GM21825 (cell line): ENCODE data around the gene BTF3.
A peak's percentile ranks its signal among the peaks of the same experiment; 100 is the strongest.
"Not testable (repeated sequence)": the region's sequence is repeated elsewhere in the genome, so short reads cannot be mapped to it uniquely, and the experiment has no call there.

Source experiments
- ATAC-seq: cut with Tn5 transposase; IDR thresholded peaks from one replicate; pipeline ENCODE4 v1.9.1; 2021; ENCODE audit warnings: mild to moderate bottlenecking, moderate library complexity; ENCODE audit not compliant: unreplicated experiment

The BTF3 gene

DNA sequence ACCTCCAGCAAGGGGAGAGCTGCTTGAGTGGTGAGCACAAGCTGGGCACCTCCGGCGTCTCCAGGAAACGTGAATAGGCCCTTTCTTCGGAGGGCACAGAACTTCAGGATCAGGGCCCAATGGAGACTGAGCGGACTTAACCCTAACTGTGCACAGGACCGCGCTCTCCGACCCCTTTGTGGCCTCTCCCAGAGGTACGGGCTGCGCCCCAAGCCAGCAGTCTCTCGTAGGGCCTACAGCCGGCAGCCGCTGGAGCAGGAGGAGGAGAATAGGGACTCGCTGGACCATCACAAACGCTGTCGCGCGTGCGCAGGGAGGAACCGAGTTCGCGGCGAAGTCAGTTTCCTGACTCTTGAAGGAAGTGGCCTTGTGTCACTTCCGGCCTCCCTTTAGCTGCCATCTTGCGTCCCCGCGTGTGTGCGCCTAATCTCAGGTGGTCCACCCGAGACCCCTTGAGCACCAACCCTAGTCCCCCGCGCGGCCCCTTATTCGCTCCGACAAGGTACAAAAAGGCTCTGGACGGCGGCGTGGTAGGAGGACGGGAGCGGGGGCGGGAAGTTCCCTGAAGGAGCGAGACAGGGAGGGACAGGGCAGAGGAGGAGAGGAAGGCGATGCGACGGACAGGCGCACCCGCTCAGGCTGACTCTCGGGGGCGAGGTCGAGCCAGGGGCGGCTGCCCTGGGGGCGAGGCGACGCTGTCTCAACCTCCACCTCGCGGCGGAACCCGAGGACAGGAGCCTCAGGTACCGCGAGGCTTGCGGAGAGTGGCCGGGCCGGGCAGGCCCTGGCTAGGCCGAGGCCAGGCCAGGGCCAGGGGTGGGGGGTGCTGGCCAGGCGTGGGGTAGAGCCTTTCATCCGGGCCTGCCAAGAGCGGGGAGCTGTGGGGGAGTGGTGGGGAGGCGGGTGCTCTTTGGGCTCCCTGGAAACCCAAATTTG lies at the start of gene BTF3:
Gene BTF3, plus strand, starts transcription at position 386 of the 936 bp plus-strand sequence. Its CDS starts 226 bp downstream, at position 612.
- peak; percentile 97 for ATAC-seq

GRCh38 chr5:73448463-73449136 lies 49.6 kb upstream of the BTF3 start, which contains the start of gene FOXD1:
FOXD1 (minus strand) TSS chr5:73448777; CDS start chr5:73448362, 415 bp downstream.
- ATAC-seq, result no peak

- ATAC-seq, result no peak
These were observed 48.1 kb upstream of the BTF3 start for GRCh38 chr5:73450137-73450536.

DNA sequence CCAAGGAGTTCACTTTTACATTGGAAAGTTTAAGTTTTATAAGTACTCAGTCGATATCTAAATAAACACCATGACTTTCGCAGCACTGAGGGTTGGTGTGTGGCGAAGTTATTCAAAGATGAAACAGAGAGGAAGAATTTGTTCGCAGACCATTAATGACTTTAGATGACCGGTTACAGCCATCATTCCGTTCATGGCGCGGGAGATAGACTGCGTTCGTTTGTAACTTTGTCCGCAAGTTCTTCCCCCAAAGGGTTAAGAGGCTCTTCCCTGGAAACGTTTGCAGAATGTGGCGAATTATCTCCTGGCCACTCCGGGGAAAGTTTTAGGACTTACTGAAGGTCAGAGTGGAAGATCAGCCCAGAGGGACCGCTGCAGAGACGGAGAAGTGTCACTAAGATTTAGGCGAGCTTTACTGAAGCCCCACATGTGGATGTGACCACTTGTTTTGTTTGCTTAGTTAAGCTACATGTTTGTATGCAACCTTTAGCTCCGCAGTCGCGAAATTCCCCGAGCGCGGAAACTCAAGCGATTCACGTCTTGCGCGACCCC lies 47.5 kb upstream of the BTF3 start:
- no peak for ATAC-seq

DNA sequence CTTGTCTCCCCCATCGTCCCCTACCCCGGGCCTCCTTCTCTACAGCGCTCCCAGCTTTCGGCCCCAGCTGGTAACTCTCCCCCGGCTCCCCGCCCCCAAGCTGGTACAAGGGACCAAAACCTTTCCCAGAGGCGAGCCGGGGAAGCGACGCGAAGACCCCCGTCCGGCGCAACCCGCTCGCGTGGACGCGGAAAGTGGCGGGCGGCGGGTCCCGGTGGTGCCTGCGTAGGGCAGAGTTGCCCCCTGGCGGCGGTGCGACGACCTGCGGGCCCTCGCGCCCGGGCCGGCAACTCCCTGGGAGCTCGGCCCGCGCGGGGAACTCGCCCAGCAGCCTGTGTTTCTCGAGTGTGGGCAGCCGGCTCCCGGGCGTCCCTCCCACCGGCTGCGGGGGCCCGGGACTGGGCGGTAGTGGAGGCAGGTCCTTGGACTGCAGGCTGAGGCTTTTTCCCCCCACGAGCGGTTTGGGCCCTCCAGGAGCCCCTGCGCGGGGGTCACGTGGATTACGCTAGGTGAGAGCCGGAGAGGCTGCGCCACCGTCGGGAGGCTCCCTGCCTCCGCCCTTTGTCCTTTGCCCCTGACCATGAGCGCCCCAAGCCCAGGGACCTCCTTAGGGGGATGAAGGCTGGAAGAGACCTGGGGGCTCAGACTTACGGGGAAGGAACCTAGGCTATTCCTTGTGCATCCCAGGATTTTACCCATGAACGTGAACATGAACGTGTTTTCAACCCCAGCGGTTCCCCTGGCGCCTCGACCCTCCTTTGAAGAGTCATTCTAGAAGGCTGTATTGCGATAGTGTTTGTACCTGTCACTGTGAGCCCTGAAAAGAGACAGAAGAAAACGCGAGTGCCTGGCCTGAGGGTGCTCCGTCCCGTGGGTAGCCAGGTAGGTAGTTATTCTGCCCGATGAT lies 46.8 kb upstream of the BTF3 start:
- ATAC-seq, result no peak

- ATAC-seq, result no peak
These were observed 46.0 kb upstream of the BTF3 start for GRCh38 chr5:73452215-73452614.

DNA sequence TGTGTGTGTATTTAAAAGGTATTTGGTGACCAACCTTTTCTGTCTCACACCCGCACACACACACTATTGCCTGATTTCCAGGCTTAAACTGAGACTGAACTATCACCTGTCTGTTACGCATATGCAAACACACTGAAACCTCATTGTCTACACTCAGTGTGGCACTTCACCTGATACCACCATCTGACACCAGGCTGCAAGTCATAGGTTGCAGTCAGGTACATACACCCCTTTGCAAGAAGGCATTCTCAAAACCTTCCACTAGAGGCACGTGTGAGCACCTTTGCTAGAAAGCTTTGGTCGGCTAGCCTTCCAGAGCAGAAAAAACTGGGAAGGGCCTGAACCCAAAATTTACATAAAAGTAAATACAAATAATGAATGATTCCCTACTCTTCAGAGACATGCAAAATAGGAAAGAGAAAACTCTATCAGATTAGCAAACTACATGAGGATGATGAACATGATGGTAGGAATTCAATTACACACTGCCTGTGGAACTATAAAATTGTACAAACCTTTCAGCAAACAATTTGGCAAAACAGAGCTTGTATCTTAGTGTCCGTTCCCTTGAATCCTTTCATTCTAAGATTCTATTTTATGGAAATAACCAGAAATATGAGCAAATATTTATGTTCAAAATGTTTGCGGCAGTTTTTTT lies 43.7 kb upstream of the BTF3 start:
- peak; percentile 61 for ATAC-seq

DNA sequence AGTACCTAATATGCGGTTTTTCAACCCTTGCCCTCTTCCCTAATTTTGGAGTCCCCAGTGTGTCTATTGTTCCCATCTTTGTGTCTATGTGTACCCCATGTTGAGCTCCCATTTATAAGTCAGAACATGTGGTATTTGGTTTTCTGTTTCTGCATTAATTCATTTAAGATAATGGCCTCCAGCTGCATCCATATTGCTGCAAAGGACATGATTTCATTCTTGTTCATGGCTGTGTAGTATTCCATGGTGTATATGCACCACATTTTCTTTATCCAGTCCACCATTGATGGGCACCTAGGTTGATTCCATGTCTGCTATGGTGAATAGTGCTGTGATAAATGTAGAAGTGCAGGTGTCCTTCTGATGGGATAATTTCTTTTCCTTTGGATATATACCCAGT lies 41.8 kb upstream of the BTF3 start:
- not testable (repeated sequence) for ATAC-seq

DNA sequence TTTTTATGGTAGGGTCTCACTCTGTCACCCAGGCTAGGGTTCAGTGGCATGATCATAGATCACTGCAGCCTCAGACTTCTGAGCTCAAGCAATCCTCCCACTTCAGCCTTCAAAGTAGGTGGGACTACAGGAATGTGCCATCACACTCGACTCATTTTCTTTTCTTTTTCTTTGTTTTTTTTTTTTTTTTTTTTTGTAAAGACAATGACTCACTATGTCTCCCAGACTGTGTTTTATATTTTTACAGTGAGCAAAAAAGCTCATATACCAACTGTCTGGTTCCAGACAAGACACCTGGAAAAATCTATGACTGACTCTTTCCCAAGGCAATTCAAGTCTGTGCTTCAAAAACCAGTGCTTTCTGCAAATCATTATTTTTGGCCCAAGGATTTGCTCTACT lies 38.9 kb upstream of the BTF3 start:
- no peak for ATAC-seq

GRCh38 chr5:73460133-73460532 lies 38.1 kb upstream of the BTF3 start:
- ATAC-seq, result no peak

- ATAC-seq, result no peak
These were observed 34.1 kb upstream of the BTF3 start for GRCh38 chr5:73464016-73464745.

- not testable (repeated sequence) for ATAC-seq
These were observed 29.6 kb upstream of the BTF3 start for GRCh38 chr5:73468638-73469037.

GRCh38 chr5:73469878-73470277 lies 28.4 kb upstream of the BTF3 start:
- no peak for ATAC-seq

GRCh38 chr5:73471654-73472053 lies 26.6 kb upstream of the BTF3 start:
- no peak for ATAC-seq

DNA sequence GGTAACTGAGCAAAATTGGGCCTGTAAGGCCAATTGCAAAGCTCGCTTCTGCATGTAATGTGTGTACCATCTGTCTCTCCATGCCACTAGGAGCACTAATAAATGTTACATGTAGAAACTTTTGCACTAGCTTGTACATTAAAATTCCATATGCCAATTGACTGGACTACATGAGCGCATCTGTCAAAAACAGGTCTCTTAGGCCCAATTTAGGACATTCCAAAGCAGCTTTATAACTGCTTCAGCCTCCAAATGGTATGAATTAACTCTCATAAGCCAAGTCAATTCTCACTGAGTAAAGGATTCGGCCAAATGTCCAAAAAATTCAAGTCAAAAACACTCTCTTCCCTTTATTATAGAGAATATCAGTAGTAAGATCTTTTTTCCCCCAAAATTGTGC lies 26.1 kb upstream of the BTF3 start:
- ATAC-seq, result no peak

DNA sequence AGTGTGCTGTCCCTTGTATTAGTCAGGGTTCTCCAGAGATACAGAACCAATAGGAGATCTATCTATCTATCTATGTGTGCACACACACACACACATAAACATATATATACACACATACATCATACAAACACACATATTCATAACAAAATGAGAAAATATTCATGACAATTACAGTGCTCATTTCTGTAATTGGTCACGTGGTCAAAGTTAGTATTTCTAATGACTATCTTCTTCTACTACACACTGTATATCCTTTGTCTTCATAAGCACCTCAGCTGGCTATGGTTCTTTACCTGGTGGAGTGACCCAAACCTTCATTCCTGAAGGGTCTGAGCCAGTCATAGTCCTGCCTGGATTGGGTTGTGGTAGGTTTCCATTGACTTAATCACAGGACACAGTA lies 17.7 kb upstream of the BTF3 start:
- ATAC-seq, result no peak

DNA sequence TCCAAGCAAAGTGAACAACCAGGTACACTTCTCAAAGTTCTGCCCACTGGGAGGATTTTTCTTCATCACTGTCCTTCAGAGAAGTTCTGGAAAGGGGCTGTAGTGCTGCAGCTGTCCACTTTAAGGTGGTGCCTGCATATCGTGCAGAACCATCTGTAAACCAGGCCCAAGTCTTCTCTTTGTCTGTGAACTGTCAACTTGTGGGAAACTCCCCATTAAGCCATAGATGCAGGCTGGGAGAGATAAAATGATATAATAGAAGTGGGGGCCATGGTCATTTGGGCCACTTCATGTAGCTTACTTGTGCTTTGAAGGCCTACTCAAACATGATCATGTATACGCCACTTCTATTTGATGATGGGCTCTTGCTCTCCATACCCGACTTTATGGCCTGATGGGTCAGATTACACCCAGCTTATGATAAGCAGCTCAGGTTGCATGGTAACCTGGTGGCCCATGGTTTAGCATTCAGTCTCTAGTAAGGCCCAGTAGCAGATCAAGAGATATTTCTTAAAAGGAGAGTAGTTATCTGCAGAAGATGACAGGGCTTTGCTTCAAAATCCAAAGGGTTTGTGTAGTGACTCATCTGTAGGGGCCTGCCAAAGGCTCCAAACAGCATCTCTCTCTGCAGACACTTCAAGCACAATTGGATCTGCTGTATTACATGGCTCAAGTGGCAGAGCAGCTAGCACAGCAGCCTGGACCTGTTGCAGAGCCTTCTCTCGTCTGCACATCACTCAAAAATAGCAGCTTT lies 15.7 kb upstream of the BTF3 start:
- ATAC-seq, result no peak

DNA sequence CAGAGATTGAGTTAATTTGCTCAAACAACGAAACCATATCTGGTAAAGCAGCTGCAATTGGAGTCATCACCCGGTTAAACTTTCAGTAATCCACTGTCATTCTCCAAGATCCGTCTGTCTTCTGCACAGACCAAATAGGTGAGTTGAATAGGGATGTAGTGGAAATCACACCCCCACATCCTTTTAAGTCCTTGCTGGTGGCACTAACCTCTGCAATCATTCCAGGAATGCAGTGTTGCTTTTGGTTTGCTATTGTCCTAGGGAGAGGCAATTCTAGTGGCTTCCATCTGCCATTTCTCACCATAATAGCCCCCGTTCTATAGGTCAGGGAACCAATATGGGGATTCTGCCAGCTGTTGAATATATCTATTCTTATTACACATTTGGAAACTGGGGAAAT lies 14.6 kb upstream of the BTF3 start:
- ATAC-seq, result no peak

- no peak for ATAC-seq
These were observed 13.7 kb upstream of the BTF3 start for GRCh38 chr5:73484511-73484910.
